Calu3 (cell line): ENCODE data around the gene USP5. TPM values are rescaled to one million over a fixed set of nuclear protein-coding genes. Genes with fewer than 3 reads are reported as not detected.

Experiments used
- BruUV-seq: library from RNA; stranded (reverse); fragments of 400-500 nt; replicated peaks from 2 replicates; lab custom pipeline; 2021; lab: Mats Ljungman, UMichigan
- CTCF ChIA-PET: fragments of 300-600 bp; sonication (Branson Sonifier 250); formaldehyde crosslinking; loops from one replicate; lab custom pipeline; 2022; ENCODE audit warnings: antibody characterized with exemption; lab: Charles Lee
- DNase-seq: peaks from one replicate; pipeline ENCODE4 v3.0.0; 2022
- H3K27ac Mint-ChIP-seq: one replicate; pipeline ENCODE4 v1.8.0; 2022; ENCODE audit warnings: mixed read lengths; ENCODE audit not compliant: unreplicated experiment
- H3K27me3 Mint-ChIP-seq: one replicate; pipeline ENCODE4 v1.8.0; 2022; ENCODE audit warnings: mixed read lengths; ENCODE audit not compliant: unreplicated experiment
- H3K36me3 Mint-ChIP-seq: one replicate; pipeline ENCODE4 v1.8.0; 2022; ENCODE audit warnings: mild to moderate bottlenecking, moderate library complexity, mixed read lengths; ENCODE audit not compliant: insufficient read depth, unreplicated experiment
- H3K4me1 Mint-ChIP-seq: one replicate; pipeline ENCODE4 v1.8.0; 2022; ENCODE audit warnings: mild to moderate bottlenecking, low read depth, mixed read lengths; ENCODE audit not compliant: unreplicated experiment
- H3K4me3 Mint-ChIP-seq: one replicate; pipeline ENCODE4 v1.8.0; 2022; ENCODE audit warnings: mild to moderate bottlenecking, low read depth, moderate library complexity, mixed read lengths; ENCODE audit not compliant: unreplicated experiment
- H3K9me3 Mint-ChIP-seq: one replicate; pipeline ENCODE4 v1.8.0; 2022; ENCODE audit warnings: low read depth, mixed read lengths; ENCODE audit not compliant: unreplicated experiment
- intact Hi-C: fragments of 100-400 bp; cut with micrococcal nuclease; formaldehyde crosslinking; loops from one replicate; pipeline ENCODE4 v1.10.0; 2022; ENCODE audit not compliant: unreplicated experiment
- total RNA-seq: library from RNA; stranded (reverse); gene quantifications from 2 replicates; pipeline ENCODE4 v1.2.3, GENCODE V29; 2022
- TF ChIP-seq, protein P1 (sequence below): fragments of 200-600 bp; IDR thresholded peaks from one replicate; pipeline ENCODE4 v1.8.0; 2022; ENCODE audit warnings: antibody characterized with exemption; ENCODE audit not compliant: unreplicated experiment

USP5 gene
- total RNA-seq, 1 experiment from 2014 or later: 128 TPM

DNA sequence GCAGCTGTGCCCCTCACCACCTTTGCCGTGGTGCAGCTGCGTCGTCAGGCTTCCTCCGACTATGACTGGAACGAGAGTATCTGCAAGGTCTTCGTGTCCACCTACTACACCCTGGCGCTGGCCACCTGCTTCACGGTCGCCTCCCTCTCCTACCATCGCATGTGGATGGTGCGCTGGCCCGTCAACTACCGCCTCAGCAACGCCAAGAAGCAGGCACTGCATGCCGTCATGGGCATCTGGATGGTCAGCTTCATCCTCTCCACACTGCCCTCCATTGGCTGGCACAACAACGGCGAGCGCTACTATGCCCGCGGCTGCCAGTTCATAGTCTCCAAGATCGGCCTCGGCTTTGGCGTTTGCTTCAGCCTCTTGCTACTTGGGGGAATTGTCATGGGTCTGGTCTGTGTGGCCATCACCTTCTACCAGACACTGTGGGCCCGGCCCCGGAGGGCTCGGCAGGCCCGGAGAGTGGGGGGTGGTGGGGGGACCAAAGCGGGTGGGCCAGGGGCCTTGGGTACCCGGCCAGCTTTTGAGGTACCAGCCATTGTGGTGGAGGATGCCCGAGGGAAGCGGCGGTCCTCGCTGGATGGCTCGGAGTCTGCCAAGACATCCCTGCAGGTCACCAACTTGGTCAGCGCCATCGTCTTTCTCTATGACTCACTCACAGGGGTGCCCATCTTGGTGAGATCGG lies 27.7 kb upstream of the USP5 start:
- Mint-ChIP-seq H3K27ac (no peak overlapping the region), H3K4me3 (no peak overlapping the region), H3K36me3 (peaks cover 12% of the 10 kb centered on the region), H3K27me3 (peaks cover 100% of the 10 kb centered on the region), H3K9me3 (no peaks in the 10 kb centered on the region), H3K4me1 (peaks cover 16% of the 10 kb centered on the region)
- intact Hi-C loops: loop anchor here (10.0 kb wide), 1 partner anchor 209 kb away; no protein-coding TSS in a partner anchor
- CTCF ChIA-PET: interaction anchor here (1.8 kb wide), 1 partner anchor 71 kb away, joined by 7 read pairs; the partner anchor contains the start of gene MLF2
- TF ChIP-seq, protein P1, sequence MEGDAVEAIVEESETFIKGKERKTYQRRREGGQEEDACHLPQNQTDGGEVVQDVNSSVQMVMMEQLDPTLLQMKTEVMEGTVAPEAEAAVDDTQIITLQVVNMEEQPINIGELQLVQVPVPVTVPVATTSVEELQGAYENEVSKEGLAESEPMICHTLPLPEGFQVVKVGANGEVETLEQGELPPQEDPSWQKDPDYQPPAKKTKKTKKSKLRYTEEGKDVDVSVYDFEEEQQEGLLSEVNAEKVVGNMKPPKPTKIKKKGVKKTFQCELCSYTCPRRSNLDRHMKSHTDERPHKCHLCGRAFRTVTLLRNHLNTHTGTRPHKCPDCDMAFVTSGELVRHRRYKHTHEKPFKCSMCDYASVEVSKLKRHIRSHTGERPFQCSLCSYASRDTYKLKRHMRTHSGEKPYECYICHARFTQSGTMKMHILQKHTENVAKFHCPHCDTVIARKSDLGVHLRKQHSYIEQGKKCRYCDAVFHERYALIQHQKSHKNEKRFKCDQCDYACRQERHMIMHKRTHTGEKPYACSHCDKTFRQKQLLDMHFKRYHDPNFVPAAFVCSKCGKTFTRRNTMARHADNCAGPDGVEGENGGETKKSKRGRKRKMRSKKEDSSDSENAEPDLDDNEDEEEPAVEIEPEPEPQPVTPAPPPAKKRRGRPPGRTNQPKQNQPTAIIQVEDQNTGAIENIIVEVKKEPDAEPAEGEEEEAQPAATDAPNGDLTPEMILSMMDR: no peak
- BruUV-seq: no TSS peak
- DNase-seq: no peak

DNA sequence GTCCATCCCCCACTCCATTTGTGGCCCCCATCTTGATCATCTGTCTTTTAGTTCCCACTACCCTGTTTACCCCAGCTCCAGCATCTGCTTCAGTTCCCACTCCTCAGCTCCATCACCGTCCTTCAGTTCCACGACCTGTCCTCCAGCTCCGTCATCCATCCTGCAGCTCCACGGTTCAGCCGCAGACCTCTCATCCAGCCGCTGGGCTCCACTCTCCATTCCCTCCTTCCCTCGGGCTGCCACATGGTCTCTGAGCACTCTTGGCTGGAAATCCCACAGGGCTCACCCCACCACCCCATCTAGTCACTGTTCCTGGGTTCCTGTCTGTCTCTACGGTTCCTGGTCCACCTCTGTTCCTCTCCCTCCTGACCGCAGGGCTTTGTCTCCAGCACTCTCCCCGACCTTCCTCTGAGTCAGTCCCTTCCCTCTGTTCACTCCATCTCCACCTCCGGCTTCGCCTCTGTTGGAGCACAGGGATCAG lies 27.0 kb upstream of the USP5 start:
- H3K27me3 Mint-ChIP-seq: peaks cover 100% of the 10 kb centered on the region
- no peak for DNase-seq
- H3K27ac Mint-ChIP-seq: no peak overlapping the region
- peaks cover 16% of the 10 kb centered on the region for H3K4me1 Mint-ChIP-seq
- CTCF ChIA-PET: interaction anchor here (1.0 to 1.8 kb wide), 3 partner anchors 10 to 71 kb away, joined by 4 to 7 read pairs (median 4); partner anchors contain the start of gene MLF2
- no peaks in the 10 kb centered on the region for H3K9me3 Mint-ChIP-seq
- TF ChIP-seq, protein P1: no peak
- no TSS peak for BruUV-seq
- H3K4me3 Mint-ChIP-seq: no peak overlapping the region
- intact Hi-C loops: loop anchor here (1.0 to 10.0 kb wide), 3 partner anchors 90 to 273 kb away; no protein-coding TSS in a partner anchor
- peaks cover 16% of the 10 kb centered on the region for H3K36me3 Mint-ChIP-seq

DNA sequence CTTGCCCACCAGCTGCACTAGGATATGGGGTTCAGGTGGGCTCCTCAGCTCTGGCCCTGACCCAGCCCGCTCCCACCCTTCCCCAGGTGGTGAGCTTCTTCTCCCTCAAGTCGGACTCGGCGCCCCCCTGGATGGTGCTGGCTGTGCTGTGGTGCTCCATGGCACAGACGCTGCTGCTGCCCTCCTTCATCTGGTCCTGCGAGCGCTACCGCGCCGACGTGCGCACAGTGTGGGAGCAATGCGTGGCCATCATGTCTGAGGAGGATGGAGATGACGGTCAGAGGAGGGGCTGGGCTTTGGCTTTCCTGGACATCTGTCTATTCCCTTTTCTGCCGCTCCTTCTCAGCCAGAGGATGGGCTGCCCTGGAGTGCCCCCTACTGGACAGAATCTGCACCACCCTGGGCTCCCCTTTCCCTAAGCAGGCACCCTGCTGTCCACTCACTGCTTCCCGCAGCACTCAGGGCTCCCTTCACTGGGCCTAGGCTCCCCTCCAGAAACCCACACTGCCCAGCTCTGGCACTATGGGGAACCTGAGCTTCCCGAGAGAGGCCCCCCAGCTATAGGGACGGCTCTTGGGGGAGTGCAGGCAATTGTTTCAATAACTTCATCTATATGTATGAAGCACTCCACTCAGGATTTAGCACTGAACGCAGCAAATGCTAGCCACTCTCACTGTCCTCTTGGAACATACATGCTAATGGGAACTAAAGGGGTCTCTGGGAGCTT lies 26.4 kb upstream of the USP5 start:
- Mint-ChIP-seq H3K9me3 (no peaks in the 10 kb centered on the region), H3K4me1 (peaks cover 16% of the 10 kb centered on the region), H3K36me3 (peaks cover 16% of the 10 kb centered on the region), H3K4me3 (no peak overlapping the region), H3K27ac (no peak overlapping the region), H3K27me3 (peaks cover 100% of the 10 kb centered on the region)
- intact Hi-C loops: loop anchor here (1.0 to 10.0 kb wide), 3 partner anchors 90 to 273 kb away; no protein-coding TSS in a partner anchor
- no TSS peak for BruUV-seq
- TF ChIP-seq, protein P1: peak; percentile 80
- CTCF ChIA-PET: interaction anchor here (1.0 to 1.8 kb wide), 3 partner anchors 9 to 72 kb away, joined by 4 to 7 read pairs (median 4); partner anchors contain the start of gene MLF2
- peak; percentile 87 for DNase-seq

DNA sequence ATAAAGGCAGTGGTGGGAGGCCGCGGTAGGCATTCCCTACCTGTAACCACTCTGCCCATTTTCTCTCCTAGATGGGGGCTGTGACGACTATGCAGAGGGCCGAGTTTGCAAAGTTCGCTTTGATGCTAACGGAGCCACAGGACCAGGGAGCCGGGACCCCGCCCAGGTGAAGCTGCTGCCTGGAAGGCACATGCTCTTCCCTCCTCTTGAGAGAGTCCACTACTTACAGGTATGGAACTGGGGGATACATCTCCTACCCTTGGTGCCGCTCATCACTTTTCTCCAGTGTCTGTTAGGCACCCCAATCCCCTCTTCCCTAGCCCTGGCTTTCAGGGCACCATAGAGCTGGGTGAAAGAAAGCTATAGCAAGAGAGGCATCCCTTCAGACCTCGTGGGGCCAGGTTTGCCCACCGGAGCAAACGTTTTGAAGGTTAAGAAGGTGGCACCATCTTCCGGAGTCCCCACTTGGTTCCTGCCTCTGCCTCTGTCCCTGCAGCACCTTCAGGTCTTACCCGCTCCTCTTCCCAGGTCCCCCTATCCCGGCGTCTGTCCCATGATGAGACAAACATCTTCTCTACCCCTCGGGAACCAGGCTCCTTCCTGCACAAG lies 25.7 kb upstream of the USP5 start:
- H3K27ac Mint-ChIP-seq: no peak overlapping the region
- H3K27me3 Mint-ChIP-seq: peaks cover 100% of the 10 kb centered on the region
- no peaks in the 10 kb centered on the region for H3K9me3 Mint-ChIP-seq
- no peak for DNase-seq
- intact Hi-C loops: loop anchor here (5.0 to 10.0 kb wide), 2 partner anchors 211 to 274 kb away; no protein-coding TSS in a partner anchor
- TF ChIP-seq, protein P1: no peak
- peaks cover 16% of the 10 kb centered on the region for H3K4me1 Mint-ChIP-seq
- no TSS peak for BruUV-seq
- peaks cover 16% of the 10 kb centered on the region for H3K36me3 Mint-ChIP-seq
- CTCF ChIA-PET: interaction anchor here (1.6 to 1.8 kb wide), 2 partner anchors 8 to 73 kb away, joined by 4 to 7 read pairs; partner anchors contain the start of gene MLF2
- H3K4me3 Mint-ChIP-seq: no peak overlapping the region
